ENCODE data around the gene LRIT2.

LRIT2 gene

DNA sequence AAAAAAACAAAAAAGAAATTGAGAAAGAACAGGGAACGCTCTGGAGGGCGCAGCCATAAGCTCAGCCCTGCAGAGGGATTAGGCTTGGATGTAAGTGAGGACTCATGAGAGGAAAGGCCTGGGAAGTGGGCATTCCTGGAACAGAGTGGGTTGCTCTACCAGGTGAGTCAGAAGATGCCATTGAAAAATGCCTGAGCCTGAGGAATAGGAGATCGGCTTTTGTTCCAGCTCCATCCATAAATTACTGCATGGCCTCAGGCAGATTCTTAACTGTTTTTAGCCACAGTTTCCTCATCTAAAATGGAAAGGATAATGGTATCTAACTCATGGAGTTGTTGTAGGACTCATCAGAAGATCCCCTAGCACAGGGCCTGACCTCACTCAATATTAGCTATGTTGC is 18.4 kb upstream of the LRIT2 start:
- no peak for DNase-seq (ENCODE audit: low read depth)

DNA sequence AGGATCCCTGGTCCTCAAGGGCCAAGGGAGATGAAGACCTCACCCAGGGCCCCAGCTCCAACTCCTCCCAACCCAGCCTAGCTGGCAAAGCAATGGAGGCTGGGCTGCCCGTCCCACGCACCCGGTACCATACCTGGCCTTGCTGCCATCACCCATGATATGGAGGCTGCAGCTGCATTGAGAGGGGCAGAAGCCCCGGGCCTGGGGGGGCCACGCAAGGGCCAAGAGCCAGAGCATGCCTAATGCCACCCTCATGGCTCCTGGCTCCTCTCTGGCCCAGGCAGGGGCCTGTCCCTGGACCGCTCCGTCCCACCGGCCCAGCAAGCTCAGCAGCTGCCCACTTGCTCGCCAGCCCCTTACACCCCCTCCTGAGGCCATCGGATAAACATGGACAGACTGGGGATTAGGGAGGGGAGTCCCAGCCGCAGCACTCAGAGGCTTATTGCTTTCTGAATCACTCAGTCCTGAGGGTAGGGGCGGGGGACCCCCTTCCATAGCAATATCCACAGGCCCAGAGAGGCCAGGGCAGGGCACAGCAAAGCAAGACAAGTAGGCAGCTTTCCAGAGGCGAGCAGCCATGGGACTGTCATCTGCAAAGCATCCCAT is 15.9 kb upstream of the LRIT2 start, which contains the start of gene LRIT1:
LRIT1 (minus strand) TSS at position 362 of the 606 bp plus-strand sequence; CDS start at position 255, 107 bp downstream.
- DNase-seq (ENCODE audit: low read depth) = no peak

DNA sequence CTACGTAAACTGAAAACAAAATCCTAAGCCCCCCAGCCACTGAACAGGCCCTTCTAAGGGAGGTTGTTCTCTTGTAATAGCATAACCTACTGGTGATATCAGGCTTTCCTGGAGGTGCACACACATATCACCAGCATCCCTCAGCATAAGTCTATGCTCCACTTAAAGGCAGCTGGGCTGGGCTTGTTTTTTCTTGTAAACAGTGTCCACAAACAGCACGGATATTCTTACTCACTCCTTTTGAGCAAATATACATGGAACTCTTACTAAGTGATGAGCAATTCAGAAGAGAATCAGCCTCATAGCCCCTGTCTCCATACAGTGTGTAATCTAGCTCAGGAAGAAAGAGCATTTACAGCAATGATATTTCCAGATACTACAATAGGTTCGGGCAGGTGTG is 13.6 kb upstream of the LRIT2 start:
- no peak for DNase-seq (ENCODE audit: low read depth)

DNA sequence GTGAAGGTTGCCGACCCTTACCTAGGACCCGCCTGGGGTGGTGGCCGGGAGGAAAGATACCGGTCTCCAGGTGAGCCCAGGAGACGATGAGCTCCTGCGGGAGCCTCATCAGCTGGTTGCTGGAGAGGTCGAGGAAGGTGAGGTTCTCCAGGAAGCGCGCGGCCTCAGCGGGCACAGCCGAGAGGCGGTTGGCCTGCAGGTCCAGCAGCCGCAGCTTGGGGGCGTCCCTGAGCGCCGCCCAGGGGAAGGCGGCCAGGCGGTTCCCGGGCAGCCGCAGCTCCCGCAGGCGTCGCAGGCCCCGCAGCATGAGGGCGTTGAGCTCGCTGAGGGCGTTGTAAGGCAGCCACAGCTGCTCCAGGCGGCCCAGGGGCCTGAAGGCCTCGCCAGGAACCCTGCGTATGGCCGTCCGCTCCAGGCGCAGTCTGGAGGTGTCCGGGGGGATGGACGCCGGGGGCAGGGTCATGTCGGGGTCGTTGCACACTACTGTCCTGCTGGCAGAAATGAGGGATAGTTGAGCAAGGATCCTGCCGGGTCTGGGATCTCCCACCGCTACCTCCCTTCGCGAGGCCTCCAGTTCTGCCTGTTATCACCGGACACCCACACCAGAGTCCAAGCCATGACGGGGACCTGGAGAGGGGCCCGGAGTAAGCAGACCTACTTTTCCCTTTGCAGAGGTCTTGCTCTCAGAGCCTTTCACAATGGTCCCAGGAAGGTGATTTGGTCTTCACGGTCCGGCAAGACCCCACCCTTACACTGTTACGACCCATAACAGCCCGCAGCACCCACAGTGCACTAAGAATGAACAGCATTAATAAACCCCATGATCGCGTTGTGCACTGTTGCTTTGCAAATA is 12.1 kb upstream of the LRIT2 start:
- DNase-seq (ENCODE audit: low read depth) = no peak

DNA sequence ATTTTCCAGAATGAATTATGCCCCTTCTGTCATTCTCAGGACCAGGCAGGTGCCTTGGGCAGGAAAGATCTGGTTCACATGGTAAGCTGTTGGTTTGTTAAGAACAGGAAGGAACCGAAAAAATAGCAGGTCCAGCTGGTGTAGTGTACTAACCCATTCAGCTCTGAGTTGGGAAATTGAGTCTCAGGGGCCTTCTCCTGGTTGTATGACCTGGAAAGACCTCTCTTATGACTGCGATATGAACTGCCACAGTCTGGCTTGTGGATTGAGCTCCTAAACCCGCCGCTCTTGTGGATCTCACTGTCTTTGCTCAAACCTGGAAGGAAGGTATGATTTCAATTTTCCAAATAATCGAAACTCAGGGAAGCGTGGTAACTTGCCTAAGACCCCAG is 11.5 kb upstream of the LRIT2 start:
- DNase-seq (ENCODE audit: low read depth) = no peak

DNA sequence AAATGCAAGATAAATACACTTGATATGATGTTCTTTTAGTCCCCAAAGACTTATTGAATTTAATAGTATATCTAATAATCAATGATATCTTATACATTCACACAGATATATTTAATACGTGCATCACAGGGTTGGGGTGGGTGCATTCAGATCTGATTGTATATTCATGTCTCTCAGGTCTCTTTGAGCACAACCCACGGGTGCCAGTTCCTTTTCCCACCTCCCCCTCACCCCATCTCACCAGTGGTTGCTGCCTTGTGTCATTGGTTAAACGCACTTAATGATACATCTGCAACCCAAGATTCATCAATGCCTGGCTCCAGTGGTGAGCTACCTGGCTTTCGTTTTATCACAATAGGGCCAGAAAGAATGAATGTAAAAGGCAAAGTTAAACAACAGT is 9.8 kb upstream of the LRIT2 start:
- DNase-seq (ENCODE audit: low read depth) = no peak

DNA sequence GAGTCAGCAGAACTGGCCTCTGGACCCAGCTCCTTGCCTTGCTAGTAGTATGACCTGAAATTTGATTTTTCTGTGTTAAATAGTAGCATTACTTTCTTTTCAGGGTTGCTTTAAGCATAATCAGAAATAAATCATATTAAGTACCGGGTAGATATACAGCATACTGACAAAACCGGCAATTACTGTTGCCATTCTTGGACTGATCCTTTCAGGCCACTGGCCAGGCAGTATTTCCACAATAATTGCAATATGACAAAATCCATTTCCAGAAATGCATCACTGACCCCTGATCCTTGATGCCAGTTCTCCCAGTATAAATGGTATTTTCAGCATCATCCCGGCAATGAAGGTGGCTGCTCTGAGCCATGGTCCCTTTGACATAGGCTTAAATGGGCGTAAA is 9.1 kb upstream of the LRIT2 start:
- no peak for DNase-seq (ENCODE audit: low read depth)

DNA sequence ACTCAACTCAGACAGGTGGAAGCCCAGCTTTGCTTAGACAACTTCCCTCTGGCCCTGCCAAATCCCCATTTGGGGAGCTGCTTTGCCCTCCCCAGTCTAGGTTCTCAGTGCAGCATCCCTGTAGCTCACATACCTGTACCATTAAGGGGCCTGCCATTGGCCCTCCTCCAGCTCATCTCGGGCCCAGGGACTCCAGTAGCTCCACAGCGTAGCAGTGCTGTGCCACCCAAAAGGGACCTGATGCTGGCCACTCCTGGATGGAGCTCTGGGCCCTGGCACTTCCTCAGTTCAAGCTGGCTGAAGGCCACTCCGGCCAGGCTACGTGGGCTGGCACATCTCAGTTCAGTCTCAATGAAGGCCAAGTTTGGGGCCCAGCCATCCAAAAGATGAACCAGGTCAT is 8.6 kb upstream of the LRIT2 start:
- no peak for DNase-seq (ENCODE audit: low read depth)

DNA sequence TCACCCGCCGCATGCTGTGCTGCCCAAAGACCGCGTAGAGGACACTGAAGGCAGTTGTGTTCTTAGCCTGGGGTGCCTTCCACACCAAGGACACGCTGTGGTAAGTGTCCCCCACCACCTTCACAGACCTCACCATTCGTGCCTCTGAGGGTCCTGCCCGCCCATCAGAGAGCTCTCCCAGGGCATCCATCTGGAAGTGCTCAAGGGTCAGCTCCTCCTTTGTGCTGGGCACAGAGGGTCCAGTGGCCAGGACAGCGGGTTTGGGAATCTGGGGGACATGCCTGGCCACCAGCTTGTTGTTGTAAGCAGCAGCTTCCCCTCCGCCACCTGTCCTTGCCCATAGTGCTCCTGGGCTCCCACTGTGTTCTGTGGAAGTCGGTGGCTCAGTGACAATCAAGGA is 7.0 kb upstream of the LRIT2 start:
- no peak for DNase-seq (ENCODE audit: low read depth)

DNA sequence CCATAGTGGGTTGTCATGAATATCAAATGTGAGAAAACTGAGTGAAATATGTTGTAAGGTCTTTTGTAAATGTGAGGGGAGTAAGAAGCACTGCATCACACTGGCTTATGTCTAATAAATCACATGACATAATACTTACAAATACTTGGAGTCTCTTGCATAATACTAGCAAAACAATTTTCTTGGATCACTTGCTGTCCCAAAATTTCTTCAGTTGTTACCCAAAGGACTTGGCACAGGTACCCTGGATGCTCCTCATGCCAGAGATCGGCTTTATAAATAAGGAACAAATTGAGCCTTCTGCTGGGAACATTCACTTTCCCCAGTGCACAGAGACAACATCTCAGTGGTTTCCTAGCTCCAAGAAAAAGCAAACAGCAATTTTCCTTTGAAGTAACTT is 5.0 kb upstream of the LRIT2 start:
- no peak for DNase-seq (ENCODE audit: low read depth)

DNA sequence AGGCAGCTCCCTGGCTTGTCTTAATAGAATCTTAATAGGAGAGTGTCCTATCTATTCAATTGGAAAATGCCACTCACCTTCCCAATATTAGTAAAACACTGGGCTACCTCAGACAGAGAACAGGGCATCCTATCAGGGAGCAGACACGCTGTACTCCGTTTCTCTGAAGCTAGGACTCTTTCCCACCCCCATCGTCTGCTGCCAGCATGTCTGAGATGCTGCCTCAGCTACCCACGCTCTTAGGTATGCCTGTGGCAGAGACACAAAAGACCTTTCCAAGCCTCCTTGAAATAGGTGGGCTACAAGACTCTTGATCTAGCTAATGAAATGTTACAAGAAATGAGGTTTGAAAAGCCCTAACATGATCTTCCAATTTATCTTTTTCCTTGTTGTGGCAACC is 2.5 kb upstream of the LRIT2 start:
- no peak for DNase-seq (ENCODE audit: low read depth)

DNA sequence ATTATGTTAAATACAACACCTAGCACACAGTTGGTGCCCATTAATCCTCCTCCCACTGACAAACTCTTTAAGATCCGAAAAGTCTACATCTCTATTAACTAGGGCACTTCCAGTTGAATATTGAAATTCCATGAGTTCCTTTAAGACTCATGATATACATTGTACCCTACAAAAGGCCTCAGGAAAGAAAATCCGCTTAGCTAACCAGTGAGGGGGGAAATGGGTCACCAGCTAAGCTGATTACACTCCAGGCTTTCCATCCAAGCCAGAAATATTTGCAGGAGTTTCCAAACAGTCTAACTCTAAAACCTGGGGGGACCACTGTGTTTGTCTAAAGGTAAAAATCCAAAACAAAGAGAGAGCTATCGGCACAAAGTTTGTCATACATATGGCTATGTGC is 1.3 kb upstream of the LRIT2 start:
- DNase-seq (ENCODE audit: low read depth) = no peak

DNA sequence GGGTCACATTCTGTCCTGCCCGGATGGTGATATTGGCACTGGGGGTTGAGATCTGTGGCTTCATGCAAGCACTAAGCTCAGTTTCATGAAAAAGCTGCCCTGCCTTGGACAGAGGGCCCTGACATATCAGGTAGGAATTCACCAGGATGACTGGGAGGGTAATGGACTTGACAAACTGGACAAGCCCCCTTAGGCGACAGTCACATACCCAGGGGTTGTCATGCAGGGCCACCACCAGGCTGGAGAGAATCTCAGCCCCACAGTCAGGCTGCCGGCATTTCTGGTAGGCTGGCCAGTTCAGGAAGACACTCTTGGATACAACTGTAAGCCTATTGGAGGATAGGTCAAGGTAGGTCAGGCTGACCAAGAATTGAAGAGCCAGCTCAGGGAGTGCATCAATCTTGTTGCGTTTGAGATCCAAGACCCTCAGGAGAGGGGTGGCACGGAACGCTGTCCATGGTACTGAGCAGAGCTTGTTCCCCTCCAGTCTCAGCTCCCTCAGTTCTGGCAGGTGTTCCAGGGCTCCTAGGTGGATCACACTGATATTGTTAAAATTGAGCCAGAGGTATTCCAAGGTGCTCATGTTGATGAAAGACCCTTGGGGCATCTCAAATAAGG is 824 bp downstream of the LRIT2 start:
- no peak for DNase-seq (ENCODE audit: low read depth)

DNA sequence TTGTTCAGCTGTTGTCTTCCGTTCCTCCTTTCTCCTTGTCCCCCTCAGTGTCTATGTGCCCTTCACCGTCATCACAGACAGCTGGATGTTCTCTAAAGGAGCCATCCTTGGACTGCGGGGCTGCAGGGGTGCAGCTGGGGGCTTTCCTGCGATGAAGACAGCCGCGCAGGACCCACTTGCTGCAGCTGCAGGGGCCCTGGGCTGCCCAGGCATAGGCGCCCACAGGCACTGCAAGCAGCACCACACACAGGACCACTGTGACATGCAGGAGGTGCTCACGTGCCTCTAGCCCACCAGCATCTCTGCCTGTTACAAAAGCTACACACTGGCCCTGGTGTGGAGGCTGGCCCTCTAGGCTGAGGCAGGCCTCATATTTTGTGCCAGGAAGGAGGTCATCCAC is 3.4 kb downstream of the LRIT2 start:
- no peak for DNase-seq (ENCODE audit: low read depth)

DNA sequence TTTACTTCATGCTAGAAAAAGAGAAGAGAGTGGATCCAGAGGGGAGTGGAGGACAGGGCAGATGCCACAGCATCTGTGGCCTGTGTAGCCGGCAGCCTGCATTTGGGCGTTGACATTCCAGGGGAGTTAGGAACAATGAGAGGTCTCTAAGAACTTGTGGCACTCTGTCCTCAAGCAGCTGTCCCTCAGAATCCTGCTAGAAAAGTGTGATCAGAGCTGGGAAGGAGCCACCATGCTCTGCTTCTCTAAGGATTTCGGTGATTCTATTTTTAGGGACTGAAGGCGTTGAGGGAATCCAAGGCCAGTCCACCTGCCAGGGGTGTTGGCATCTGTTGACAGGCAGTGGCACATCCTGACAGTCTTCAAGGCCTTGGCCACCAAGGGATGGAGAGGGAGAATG is 7.6 kb downstream of the LRIT2 start:
- DNase-seq (ENCODE audit: low read depth) = no peak

DNA sequence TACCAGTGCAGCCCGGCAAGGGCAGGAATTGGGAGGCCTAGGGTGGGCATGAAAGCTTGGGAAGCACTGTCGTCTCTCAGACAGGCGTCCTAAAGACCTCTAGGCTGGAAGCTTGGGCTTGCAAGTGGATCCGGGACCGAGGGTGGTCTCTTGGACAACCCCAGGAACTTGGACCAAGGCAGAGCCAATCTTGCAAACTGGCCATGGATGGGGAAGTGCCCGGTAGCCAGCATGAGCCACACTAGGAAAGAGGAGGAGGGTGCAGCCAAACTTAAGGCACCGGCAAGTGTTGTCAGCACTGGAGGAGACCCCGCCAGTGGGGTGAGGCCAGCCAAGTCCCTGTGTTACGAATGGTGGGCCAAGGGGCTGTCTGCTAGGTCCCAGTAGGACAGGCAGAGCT is 8.5 kb downstream of the LRIT2 start:
- no peak for DNase-seq (ENCODE audit: low read depth)

DNA sequence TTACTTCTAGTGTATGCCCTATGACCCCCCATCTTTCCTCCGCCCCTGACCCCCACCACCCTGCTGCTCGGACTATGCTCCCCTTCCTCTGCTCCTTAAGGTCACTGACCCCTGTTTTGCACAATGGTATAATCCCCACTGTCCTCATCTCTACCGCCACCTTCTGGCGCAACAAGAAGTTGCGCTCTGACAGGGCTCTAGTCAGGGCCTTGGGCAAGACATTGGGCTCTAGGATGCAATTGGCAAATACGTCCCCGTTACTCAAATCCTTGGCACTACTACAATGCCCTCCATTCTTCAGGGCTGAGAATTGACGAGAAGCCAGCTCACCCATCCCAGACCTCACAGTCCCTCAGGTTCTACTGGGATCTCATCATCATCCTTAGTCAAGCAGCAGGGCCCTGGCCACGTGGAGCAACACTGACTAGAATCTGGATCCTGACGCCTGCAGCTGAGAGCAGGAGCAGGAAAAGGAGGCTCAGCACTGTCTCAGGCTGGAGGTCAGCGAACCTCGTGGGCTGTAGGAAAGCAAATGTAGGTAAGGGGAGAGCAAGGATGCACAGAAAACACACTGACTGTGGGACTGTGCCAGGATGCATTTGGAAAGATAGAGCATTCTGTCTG is 10.6 kb downstream of the LRIT2 start:
- DNase-seq (ENCODE audit: low read depth) = no peak

DNA sequence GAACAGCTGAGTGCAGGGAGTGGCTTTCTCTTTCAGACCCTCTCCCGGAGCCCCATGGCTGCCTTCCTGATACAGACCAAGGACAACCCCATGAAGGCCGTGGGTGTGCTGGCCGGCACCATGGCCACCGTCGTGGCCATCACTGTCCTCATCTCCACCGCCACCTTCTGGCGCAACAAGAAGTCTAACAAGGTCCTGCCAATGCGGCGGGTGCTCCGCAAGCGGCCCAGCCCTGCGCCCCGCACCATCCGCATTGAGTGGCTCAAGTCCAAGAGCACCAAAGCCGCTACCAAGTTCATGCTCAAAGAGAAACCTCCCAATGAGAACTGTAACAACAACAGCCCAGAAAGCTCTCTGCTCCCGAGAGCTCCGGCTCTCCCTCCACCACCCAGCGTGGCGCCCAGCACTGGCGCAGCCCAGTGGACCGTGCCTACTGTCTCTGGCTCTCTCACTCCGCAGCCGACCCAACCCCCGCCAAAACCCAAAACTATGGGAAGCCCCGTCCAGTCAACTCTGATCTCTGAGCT is 11.2 kb downstream of the LRIT2 start:
- no peak for DNase-seq (ENCODE audit: low read depth)

DNA sequence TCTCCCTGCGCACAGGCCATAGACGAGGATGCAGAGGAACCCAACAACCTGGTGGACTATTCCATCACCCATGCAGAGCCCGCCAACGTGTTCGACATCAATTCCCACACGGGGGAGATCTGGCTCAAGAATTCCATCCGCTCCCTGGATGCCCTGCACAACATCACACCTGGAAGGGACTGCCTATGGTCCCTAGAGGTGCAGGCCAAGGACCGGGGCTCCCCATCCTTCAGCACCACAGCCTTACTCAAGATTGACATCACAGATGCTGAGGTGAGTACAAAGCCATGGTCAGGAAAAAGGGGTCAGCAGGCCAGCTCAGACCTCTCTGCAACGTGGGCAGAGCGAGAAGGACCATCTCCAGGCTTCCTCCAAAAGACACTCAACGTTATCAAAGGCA is 12.3 kb downstream of the LRIT2 start:
- no peak for DNase-seq (ENCODE audit: low read depth)

DNA sequence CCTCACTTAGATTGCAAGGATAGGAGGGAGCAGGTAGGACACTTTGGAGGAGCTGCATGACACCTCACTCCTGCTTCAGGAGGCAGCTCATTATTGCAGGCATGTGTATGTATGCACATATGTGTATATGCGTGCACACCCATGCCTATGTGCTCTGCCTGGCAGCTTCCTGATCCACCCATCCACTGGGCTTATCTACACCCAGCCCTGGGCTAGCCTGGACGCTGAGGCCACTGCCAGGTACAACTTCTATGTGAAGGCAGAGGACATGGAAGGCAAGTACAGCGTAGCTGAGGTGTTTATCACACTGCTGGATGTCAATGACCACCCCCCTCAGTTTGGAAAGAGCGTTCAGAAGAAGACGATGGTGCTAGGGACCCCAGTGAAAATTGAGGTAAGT is 13.3 kb downstream of the LRIT2 start:
- DNase-seq (ENCODE audit: low read depth) = no peak

DNA sequence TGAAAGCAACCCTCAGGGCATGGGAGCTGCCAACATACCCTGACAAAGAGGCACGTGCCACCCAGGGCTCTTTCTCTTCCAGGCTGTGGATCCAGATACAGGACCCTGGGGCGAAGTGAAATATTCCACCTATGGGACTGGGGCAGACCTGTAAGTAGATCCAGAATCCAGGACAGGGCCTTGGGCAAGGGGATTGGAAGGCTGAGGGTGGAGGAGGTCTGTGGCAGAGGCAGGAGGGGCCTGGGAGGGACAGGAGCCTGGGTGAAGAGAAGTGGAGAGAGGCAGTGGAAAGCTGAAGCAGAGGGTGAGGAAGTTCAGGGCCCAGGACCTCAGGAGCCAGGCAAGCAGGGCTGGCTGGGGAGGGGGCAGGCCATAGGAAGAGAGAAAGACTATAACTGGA is 13.8 kb downstream of the LRIT2 start:
- DNase-seq (ENCODE audit: low read depth) = no peak

DNA sequence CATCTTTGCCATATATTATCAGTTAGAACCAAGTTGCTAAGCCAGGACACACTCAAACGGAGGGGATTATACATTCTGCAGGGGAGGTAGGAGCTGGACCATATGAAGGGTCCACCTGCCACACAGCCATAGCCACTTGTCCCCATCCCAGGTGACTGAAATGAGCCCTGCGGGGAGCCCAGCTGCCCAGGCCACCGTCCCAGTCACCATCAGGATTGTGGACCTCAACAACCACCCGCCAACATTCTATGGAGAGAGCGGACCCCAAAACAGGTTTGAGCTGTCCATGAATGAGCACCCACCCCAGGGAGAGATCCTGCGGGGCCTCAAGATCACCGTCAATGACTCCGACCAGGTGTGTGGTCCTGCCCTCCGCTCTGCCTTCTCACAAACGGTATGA is 17.3 kb downstream of the LRIT2 start:
- no peak for DNase-seq (ENCODE audit: low read depth)

All from activated gamma-delta T cell treated with anti-CD3 and anti-CD28 coated beads, Interleukin-2, amount 50 U/mL, for 16 hours (primary cell).